ENCODE results near the gene SLC44A5.
"Not testable (repeated sequence)": the region's sequence is repeated elsewhere in the genome, so short reads cannot be mapped to it uniquely, and the experiment has no call there.

The SLC44A5 gene

DNA sequence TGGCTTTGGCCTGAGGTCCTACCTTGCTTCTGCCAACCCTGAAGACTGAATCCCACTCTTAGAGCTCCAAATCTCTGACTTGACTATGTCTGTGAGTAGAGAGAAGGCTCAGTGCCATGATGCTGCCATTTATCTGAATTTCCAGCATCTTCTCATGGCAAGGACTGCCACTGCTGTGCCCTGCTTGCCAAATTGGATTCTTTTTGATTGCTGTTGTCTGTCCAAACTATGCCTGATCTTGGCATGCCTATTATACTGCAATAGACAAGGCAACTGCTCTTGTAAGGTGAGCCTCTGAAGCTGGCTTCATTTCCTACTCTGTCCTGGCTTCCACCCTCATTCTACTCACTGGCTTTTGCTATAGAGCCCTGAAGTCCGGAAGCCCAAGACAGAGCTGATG is 210.2 kb downstream of the SLC44A5 start:
- no peak overlapping the region for H3K4me3 ChIP-seq (replicated peaks; ENCODE audit: low read depth, low read length)
- TF ChIP-seq, protein P1, sequence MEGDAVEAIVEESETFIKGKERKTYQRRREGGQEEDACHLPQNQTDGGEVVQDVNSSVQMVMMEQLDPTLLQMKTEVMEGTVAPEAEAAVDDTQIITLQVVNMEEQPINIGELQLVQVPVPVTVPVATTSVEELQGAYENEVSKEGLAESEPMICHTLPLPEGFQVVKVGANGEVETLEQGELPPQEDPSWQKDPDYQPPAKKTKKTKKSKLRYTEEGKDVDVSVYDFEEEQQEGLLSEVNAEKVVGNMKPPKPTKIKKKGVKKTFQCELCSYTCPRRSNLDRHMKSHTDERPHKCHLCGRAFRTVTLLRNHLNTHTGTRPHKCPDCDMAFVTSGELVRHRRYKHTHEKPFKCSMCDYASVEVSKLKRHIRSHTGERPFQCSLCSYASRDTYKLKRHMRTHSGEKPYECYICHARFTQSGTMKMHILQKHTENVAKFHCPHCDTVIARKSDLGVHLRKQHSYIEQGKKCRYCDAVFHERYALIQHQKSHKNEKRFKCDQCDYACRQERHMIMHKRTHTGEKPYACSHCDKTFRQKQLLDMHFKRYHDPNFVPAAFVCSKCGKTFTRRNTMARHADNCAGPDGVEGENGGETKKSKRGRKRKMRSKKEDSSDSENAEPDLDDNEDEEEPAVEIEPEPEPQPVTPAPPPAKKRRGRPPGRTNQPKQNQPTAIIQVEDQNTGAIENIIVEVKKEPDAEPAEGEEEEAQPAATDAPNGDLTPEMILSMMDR (IDR thresholded peaks at IDR 0.05; ENCODE audit: low read depth, low read length, missing control alignments), result no peak
- no peak for DNase-seq (ENCODE audit: extremely low read depth, low read depth)

DNA sequence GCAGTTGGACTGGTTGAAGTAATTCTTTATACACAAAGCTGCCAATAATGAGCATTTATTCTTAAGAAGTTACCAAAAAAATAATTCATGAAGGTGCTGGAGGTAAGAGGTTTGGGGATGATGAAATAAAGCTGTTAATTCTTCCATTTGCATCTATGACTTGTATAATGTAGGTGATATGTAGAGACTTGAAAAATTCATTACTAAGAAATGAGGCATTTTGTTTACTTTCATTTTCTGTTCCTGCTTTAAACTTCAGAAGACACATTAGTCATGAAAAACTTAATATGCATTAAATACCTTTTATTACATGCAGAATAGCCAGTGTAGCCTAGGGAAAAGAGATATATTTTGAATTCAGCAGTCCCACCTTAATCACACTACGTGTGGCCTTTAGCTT is 214.2 kb downstream of the SLC44A5 start:
- H3K4me3 ChIP-seq (replicated peaks; ENCODE audit: low read depth, low read length), result no peak overlapping the region
- TF ChIP-seq, protein P1 (IDR thresholded peaks at IDR 0.05; ENCODE audit: low read depth, low read length, missing control alignments), result no peak
- DNase-seq (ENCODE audit: extremely low read depth, low read depth), result no peak

DNA sequence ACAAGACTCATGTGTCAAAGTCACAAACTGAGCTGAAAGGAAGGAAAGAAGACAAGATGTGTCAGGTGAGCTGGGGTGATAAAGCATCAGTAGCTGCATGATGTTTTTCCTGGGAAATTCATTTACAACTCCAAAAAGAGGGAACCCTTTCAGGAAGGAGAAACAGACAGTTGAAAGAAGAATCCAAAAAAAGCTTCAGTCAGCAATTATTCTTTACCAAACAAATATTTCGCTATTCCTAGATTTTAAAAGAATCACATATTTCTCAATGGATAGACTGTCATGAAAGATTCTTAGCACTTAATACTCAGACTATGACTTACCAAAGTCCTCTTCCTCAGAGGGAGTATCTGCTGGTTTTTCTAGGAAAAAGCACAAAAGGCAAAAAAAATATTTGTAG is 214.7 kb downstream of the SLC44A5 start:
- TF ChIP-seq, protein P1 (IDR thresholded peaks at IDR 0.05; ENCODE audit: low read depth, low read length, missing control alignments), result no peak
- DNase-seq (ENCODE audit: extremely low read depth, low read depth), result no peak
- no peak overlapping the region for H3K4me3 ChIP-seq (replicated peaks; ENCODE audit: low read depth, low read length)

DNA sequence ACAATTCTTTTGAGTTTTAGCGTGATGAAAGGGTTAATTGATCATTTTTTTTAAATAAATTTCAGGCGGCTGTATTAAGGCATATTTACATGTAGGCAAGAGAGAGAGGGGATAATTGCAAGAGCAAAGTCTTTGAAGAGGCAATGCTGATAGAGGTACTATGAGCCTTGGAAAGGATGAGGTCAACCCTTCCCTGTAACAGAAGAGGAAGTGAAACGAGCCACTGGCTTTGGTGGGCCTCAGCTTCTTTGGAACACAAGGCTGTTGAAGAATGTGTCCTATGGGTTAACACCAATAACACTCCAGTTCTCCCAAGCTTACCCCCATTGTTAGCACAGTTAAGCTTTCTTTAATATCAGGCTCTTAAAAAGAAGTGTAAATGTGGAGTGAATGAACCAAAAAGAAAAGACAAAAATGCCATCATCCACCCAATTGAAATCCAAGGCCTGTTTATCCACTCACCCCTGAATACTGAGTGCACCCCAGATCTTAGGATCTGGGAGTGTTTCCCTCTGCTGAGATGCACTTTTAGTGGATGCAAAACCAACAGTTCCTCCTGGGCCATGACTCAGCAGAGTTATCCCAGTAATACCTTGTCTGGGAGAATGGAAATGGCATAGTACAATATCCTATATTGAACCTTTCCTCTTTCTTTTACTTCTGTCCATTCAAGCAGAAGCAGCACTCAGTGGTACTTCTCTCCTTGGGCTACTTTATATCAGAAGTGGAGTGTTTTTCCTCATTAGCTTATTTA is 216.4 kb downstream of the SLC44A5 start:
- H3K4me3 ChIP-seq (replicated peaks; ENCODE audit: low read depth, low read length), result no peak overlapping the region
- TF ChIP-seq, protein P1 (IDR thresholded peaks at IDR 0.05; ENCODE audit: low read depth, low read length, missing control alignments), result no peak
- DNase-seq (ENCODE audit: extremely low read depth, low read depth), result no peak

DNA sequence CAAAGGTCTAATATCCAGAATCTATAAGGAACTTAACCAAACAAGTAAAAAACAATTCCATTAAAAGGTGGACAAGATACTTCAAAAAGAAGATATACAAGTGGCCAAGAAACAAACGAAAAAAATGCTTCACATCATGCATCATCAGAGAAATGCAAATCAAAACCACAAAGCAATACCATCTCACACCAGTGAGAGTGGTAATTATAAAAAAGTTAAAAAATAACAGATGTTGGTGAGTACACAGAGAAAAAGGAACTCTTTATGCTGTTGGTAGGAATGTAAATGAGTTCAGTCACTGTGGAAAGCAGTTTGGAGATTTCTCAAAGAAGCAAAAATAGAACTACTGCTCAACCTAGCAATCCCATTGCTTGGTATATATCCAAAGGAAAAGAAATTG is 218.6 kb downstream of the SLC44A5 start:
- no peak overlapping the region for H3K4me3 ChIP-seq (replicated peaks; ENCODE audit: low read depth, low read length)
- DNase-seq (ENCODE audit: extremely low read depth, low read depth), result no peak
- TF ChIP-seq, protein P1 (IDR thresholded peaks at IDR 0.05; ENCODE audit: low read depth, low read length, missing control alignments), result no peak

DNA sequence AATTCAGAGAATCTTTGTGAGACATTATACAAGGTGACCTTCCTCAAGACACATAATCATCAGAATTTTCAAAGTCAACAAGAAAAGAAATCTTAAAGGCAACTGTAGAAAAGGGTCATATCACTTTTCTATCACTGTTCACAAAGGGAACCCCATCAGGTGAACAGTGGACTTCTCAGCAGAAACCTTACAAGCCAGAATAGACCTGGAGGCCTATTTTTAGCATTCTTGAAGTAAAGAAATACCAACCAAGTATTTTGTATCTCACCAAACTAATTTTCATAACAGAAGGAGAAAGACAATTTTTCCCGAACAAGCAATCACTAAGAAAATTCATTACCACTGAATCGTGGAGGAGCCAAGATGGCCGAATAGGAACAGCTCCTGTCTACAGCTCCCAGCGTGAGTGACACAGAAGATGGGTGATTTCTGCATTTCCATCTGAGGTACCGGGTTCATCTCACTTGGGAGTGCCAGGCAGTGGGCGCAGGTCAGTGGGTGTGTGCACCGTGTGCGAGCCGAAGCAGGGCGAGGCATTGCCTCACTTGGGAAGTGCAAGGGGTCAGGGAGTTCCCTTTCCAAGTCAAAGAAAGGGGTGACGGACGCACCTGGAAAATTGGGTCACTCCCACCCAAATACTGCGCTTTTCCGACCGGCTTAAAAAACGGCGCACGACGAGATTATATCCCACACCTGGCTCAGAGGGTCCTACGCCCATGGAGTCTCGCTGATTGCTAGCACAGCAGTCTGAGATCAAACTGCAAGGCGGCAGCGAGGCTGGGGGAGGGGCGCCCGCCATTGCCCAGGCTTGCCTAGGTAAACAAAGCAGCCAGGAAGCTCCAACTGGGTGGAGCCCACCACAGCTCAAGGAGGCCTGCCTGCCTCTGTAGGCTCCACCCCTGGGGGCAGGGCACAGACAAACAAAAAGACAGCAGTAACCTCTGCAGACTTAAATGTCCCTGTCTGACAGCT is 235.2 kb downstream of the SLC44A5 start:
- not testable (repeated sequence) for H3K4me3 ChIP-seq (replicated peaks; ENCODE audit: low read depth, low read length); DNase-seq (ENCODE audit: extremely low read depth, low read depth)

DNA sequence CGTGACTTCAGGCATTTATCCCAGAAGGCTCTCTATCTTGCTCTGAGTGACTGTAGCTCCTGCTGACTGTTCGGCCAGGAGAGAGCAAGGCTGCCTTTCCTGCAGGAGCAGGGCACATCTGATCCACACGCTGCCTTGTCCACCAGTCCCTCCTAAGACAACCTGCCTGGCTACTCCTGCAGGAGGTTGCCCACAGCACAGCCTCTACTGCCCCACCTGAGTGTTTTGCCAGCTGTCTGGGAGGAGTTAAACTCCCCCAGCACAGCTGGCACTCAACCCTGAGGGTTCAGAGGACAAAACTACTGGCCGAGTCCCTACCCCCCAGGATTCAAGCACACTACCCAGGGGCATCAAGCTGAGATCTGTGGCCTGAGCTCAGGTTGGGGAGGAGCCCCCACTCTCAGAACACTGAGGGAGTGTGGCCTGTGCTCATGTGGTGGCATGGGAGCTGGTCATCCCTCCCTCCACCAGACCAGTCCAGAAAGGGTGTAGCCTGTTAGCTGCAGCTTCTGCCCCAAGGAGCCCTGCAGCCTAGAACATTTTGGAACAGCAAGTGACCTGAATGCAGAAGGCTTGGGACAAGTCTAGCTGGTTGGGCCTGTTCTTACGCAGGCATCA is 237.3 kb downstream of the SLC44A5 start:
- H3K4me3 ChIP-seq (replicated peaks; ENCODE audit: low read depth, low read length), result no peak overlapping the region
- TF ChIP-seq, protein P1 (IDR thresholded peaks at IDR 0.05; ENCODE audit: low read depth, low read length, missing control alignments), result no peak
- no peak for DNase-seq (ENCODE audit: extremely low read depth, low read depth)

Measured in HFF-Myc (cell line).